HepG2 (cell line): ENCODE results near the gene ZNF607. TPM values are rescaled to one million over a fixed set of nuclear protein-coding genes. Genes with fewer than 3 reads are reported as not detected.

Experiments
- AGO1 ChIP-seq: fragments of 200-400 bp; formaldehyde crosslinking; IDR thresholded peaks from 2 replicates; pipeline ENCODE4 v1.6.1; 2017; ENCODE audit warnings: mild to moderate bottlenecking, low read depth, low read length, moderate library complexity; ENCODE audit not compliant: poor library complexity, severe bottlenecking
- ATRX ChIP-seq: sonication (generic); formaldehyde crosslinking; IDR thresholded peaks from 2 replicates; pipeline ENCODE4 v1.4.0; 2020; ENCODE audit warnings: missing genetic modification reagents, borderline replicate concordance
- BATF2 ChIP-seq: sonication (generic); formaldehyde crosslinking; IDR thresholded peaks from 2 replicates; pipeline ENCODE4 v1.8.0; 2022; ENCODE audit warnings: mild to moderate bottlenecking, missing genetic modification reagents, moderate library complexity
- DMAP1 ChIP-seq: IDR thresholded peaks from 2 replicates; pipeline ENCODE4 v1.6.1; 2016
- E2F2 ChIP-seq: sonication (generic); formaldehyde crosslinking; IDR thresholded peaks from 2 replicates; pipeline ENCODE4 v1.4.0; 2020; ENCODE audit warnings: missing genetic modification reagents, borderline replicate concordance
- FUBP1 ChIP-seq: sonication (generic); formaldehyde crosslinking; IDR thresholded peaks from 2 replicates; pipeline ENCODE4 v1.5.1; 2020; ENCODE audit warnings: missing genetic modification reagents, mild to moderate bottlenecking, borderline replicate concordance
- HIVEP1 ChIP-seq: sonication (generic); formaldehyde crosslinking; IDR thresholded peaks from 2 replicates; pipeline ENCODE4 v1.4.0; 2020; ENCODE audit warnings: mild to moderate bottlenecking, missing genetic modification reagents
- PPARG ChIP-seq: conservative IDR thresholded peaks from 2 replicates; pipeline ENCODE4 v1.6.1; 2016; ENCODE audit warnings: missing biosample characterization, missing genetic modification reagents
- SIX4 ChIP-seq: sonication (generic); formaldehyde crosslinking; IDR thresholded peaks from 2 replicates; pipeline ENCODE4 v1.4.0; 2020; ENCODE audit warnings: missing genetic modification reagents
- TBX3 ChIP-seq: fragments of 450-650 bp; IDR thresholded peaks from 2 replicates; pipeline ENCODE4 v1.6.1; 2017; ENCODE audit warnings: antibody characterized with exemption, mild to moderate bottlenecking, inconsistent platforms, borderline replicate concordance
- THAP8 ChIP-seq: sonication (generic); formaldehyde crosslinking; IDR thresholded peaks from 2 replicates; pipeline ENCODE4 v1.5.1; 2020; ENCODE audit warnings: missing genetic modification reagents, mild to moderate bottlenecking, borderline replicate concordance
- ZBTB38 ChIP-seq: sonication (generic); formaldehyde crosslinking; IDR thresholded peaks from 2 replicates; pipeline ENCODE4 v1.5.1; 2020; ENCODE audit warnings: mild to moderate bottlenecking, missing genetic modification reagents
- ZBTB46 ChIP-seq: sonication (generic); formaldehyde crosslinking; IDR thresholded peaks from 2 replicates; pipeline ENCODE4 v1.4.0; 2020; ENCODE audit warnings: mild to moderate bottlenecking, missing genetic modification reagents, borderline replicate concordance
- ZFP36L2 ChIP-seq: sonication (generic); formaldehyde crosslinking; IDR thresholded peaks from 2 replicates; pipeline ENCODE4 v1.4.0; 2020; ENCODE audit warnings: missing genetic modification reagents
- ZMAT3 ChIP-seq: sonication (generic); formaldehyde crosslinking; conservative IDR thresholded peaks from 2 replicates; pipeline ENCODE4 v1.7.0; 2021; ENCODE audit warnings: missing genetic modification reagents
- ZNF335 ChIP-seq: sonication (generic); formaldehyde crosslinking; IDR thresholded peaks from 2 replicates; pipeline ENCODE4 v1.4.0; 2020; ENCODE audit warnings: missing genetic modification reagents
- ZNF614 ChIP-seq: IDR thresholded peaks from 2 replicates; pipeline ENCODE4 v1.6.1; 2018; ENCODE audit warnings: missing biosample characterization, missing genetic modification reagents, inconsistent platforms, borderline replicate concordance
- ZNF615 ChIP-seq: sonication (generic); formaldehyde crosslinking; IDR thresholded peaks from 2 replicates; pipeline ENCODE4 v1.5.0; 2020; ENCODE audit warnings: mild to moderate bottlenecking, missing genetic modification reagents, borderline replicate concordance
- ZNF713 ChIP-seq: sonication (generic); formaldehyde crosslinking; IDR thresholded peaks from 2 replicates; pipeline ENCODE4 v1.4.0; 2020; ENCODE audit warnings: mild to moderate bottlenecking, missing genetic modification reagents
- ZNF781 ChIP-seq: sonication (generic); formaldehyde crosslinking; IDR thresholded peaks from 2 replicates; pipeline ENCODE4 v1.5.1; 2020; ENCODE audit warnings: borderline replicate concordance, mild to moderate bottlenecking, missing genetic modification reagents; ENCODE audit errors: not compliant biosample characterization
- polyA plus RNA-seq, 8 experiments: library from polyadenylated mRNA; depleted of rRNA in 3 of 8; stranded (reverse) in 7 of 8; unstranded in 1 of 8; fragments of >200 nt; fragmentation: Illumina TruSeq in 4 of 8; extraction: Trizol in 4 of 8; gene quantifications; 2 replicates each; pipeline versions ENCODE4 v1.2.1 to v1.2.3, GENCODE V29; 2011 to 2016; ENCODE audit warnings: low read depth in 4 of 8, missing spikeins in 1 of 8, mixed read lengths in 1 of 8; ENCODE audit not compliant: insufficient read depth in 1 of 8
- total RNA-seq, 5 experiments: library from RNA; depleted of rRNA; stranded (reverse); fragments of >200 nt; fragmentation: Illumina TruSeq; extraction: Trizol; gene quantifications; 2 replicates each; pipeline ENCODE4 v1.2.3, GENCODE V29; 2016; ENCODE audit warnings: low read depth in 1 of 5

ZNF607 gene
- total and polyA plus RNA-seq, 2 of the 13 experiments (the other 11 are each of a cell fraction or from before 2014, with no cell fraction given) = 3.8 to 8.3 TPM

- TF ChIP-seq FUBP1 (CRISPR knock-in tag) = no peak
- TF ChIP-seq BATF2 (CRISPR knock-in tag) = no peak
- peak; percentile 69; the same call in 1 of the 2 replicates for TF ChIP-seq ZBTB38 (CRISPR knock-in tag)
- TF ChIP-seq ZNF614 = peak; percentile 33; the same call in 1 of the 2 replicates
- TF ChIP-seq HIVEP1 (CRISPR knock-in tag) = no peak
- TF ChIP-seq ZNF781 (CRISPR knock-in tag) = no peak
- TF ChIP-seq E2F2 (CRISPR knock-in tag) = no peak
- no peak for TF ChIP-seq ZFP36L2 (CRISPR knock-in tag)
- TF ChIP-seq ZMAT3 (CRISPR knock-in tag) = peak; percentile 68
- 0 out of 2 replicates have a peak, but pooled peaks have one; percentile 14 for TF ChIP-seq SIX4
- no peak for TF ChIP-seq THAP8 (CRISPR knock-in tag)
- TF ChIP-seq ATRX = no peak
- TF ChIP-seq TBX3 = no peak
- no peak for TF ChIP-seq AGO1
- TF ChIP-seq ZNF335 (CRISPR knock-in tag) = peak; percentile 78
- TF ChIP-seq PPARG (CRISPR knock-in tag) = peak; percentile 99
- no peak for TF ChIP-seq ZBTB46
- TF ChIP-seq ZNF615 (CRISPR knock-in tag) = no peak
- peak; percentile 71; the same call in 1 of the 2 replicates for TF ChIP-seq DMAP1 (CRISPR knock-in tag)
- TF ChIP-seq ZNF713 (CRISPR knock-in tag) = peak; percentile 82; the same call in 1 of the 2 replicates
These were observed 27.6 kb downstream of the ZNF607 start (continued) for GRCh38 chr19:37691881-37692504.
